A549 treated with DMSO at 1 μM for 4 hours (cell line): ENCODE data around the gene KRT80. TPM values are rescaled to one million over a fixed set of nuclear protein-coding genes. Genes with fewer than 3 reads are reported as not detected.

ENCODE experiments used
- total RNA-seq: library from RNA; stranded (reverse); fragments of 200-300 nt; extraction: Qiagen RNA extraction; gene quantifications from 5 replicates; pipeline ENCODE4 v1.2.3, GENCODE V29; 2022; ENCODE audit warnings: low read depth

Gene KRT80
- total RNA-seq, result 53.8 to 71.0 TPM (median 63.0 TPM) in 5 replicates

DNA sequence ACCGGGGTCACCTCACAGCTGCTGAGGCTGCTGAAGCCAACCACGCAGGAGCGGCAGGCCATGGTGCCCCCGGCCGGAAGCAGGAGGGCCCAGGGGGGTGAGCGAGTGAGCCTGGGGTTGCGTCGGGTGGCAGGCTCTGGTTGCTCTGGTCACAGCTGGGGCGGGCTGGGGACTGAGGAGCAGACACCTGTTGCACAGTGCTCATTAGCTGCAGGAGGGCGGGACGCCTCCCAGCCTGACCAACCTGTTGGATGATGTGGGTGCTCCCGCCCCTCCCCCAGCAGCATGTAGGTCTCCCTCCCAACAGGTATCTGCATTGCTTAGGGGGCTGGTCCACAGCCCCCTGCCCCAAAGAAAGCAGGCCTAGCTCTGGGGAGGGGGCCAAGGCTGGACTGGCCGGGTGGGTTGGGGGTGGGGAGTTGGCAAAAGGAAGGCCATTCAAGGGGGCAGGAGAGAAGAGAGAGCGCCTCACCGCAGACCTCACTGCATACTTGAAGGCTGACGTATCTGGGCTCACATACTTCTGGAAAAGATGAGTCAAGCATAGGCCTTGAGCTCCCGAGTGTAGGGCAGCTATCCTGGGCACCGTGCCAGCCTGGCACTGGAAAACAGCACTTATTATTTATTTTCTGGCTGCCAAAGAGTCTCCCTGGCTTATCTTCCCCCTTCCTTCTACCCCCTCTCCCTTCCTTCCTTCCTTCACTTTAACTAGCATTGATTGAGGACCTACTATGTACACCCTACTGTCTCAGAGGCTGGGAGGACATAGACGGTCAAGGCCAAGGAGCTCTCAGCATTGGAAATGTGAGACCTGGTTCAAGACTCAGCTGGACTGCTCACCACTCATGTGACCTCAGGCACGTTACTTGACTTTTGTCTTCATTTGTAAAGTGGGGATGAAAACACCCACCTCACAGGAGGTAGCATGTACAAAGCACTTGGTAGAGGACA lies at the start of gene KRT80:
Gene KRT80, minus strand, starts transcription at position 174 of the 951 bp plus-strand sequence. Its CDS starts 112 bp downstream, at position 62.

DNA sequence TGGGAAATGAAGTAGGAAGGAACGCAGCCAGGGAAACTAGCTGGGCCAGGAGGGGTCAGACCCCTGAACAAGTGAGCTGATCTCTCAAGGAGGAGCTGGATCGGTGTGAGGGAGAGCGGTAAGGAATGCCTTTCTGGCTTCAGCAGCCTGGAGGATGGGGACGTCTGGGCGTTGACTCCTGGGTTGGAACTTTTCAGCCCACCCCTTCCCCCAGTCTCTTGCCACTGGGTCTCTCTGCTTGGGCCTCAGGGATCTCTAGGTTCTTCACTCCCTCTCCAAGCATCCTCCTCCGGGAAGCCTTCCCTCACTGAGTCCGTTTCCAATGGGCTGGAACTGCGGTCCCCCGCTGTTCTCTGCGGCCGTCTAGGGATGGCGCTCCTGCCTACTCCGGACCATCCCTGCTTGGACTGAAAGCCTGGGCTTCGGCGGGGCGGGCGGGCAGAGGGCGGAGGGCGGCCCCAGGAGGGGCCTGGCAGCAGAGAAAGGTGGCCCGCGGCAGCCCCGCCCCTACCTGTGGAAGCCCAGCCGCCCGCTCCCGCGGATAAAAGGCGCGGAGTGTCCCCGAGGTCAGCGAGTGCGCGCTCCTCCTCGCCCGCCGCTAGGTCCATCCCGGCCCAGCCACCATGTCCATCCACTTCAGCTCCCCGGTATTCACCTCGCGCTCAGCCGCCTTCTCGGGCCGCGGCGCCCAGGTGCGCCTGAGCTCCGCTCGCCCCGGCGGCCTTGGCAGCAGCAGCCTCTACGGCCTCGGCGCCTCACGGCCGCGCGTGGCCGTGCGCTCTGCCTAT lies 41.1 kb upstream of the KRT80 start, which contains the start of gene KRT7:
Gene KRT7, plus strand, starts transcription at position 570 of the 788 bp plus-strand sequence. Its CDS starts 54 bp downstream, at position 624.

Other genes starting within 250 kb of the KRT80 start
- 14.6 to 16.7 TPM (median 16.5 TPM) in 5 replicates for gene ACVR1B, start 240.3 kb downstream of the KRT80 start, total RNA-seq
- gene TAMALIN, start 185.1 kb downstream of the KRT80 start, total RNA-seq, result 0.31 to 0.53 TPM (median 0.47 TPM) in 4 of 5 replicates, not detected in the other
- gene NR4A1, start 140.6 kb downstream of the KRT80 start, total RNA-seq, result 30.9 to 45.1 TPM (median 35.5 TPM) in 5 replicates
- gene ATG101, start 122.0 kb downstream of the KRT80 start, total RNA-seq, result 77.2 to 102 TPM (median 89.3 TPM) in 5 replicates
- not detected in 5 replicates for gene SMIM41, start 112.3 kb downstream of the KRT80 start, total RNA-seq
- 3,808 to 4,352 TPM (median 4,043 TPM) in 5 replicates for gene KRT7, start 41.2 kb upstream of the KRT80 start, total RNA-seq
- 30.3 to 41.6 TPM (median 35.7 TPM) in 5 replicates for gene KRT86, start 82.6 kb upstream of the KRT80 start, total RNA-seq
- gene KRT81, start 99.5 kb upstream of the KRT80 start, total RNA-seq, result 2,993 to 3,705 TPM (median 3,273 TPM) in 5 replicates
- 3.0 to 5.4 TPM (median 4.8 TPM) in 5 replicates for gene KRT83, start 129.4 kb upstream of the KRT80 start, total RNA-seq
- not detected in 5 replicates for gene KRT85, start 175.5 kb upstream of the KRT80 start, total RNA-seq
- not detected in 5 replicates for gene KRT84, start 193.6 kb upstream of the KRT80 start, total RNA-seq
- gene KRT82, start 214.3 kb upstream of the KRT80 start, total RNA-seq, result not detected in 5 replicates
- gene KRT75, start 242.4 kb upstream of the KRT80 start, total RNA-seq, result 0.12 to 0.26 TPM (median 0.18 TPM) in 5 replicates